GM12874 (cell line): Measurements from ENCODE around the gene ELSPBP1.
A peak's percentile ranks its signal among the peaks of the same experiment; 100 is the strongest.

Experiments
- CTCF ChIP-seq: IDR thresholded peaks from 2 replicates; pipeline ENCODE4 v1.5.1; 2011; ENCODE audit warnings: low read depth, mild to moderate bottlenecking, control low read depth, low read length, moderate library complexity; ENCODE audit not compliant: insufficient read depth

ELSPBP1 gene

GRCh38 chr19:48000846-48001245, 6.4 kb downstream of the ELSPBP1 start:
- TF ChIP-seq CTCF = no peak

- TF ChIP-seq CTCF = no peak
Observed at GRCh38 chr19:48004236-48004635, 9.8 kb downstream of the ELSPBP1 start.

GRCh38 chr19:48006762-48007161, 12.3 kb downstream of the ELSPBP1 start:
- peak; percentile 26; the same call in 1 of the 2 replicates for TF ChIP-seq CTCF

DNA sequence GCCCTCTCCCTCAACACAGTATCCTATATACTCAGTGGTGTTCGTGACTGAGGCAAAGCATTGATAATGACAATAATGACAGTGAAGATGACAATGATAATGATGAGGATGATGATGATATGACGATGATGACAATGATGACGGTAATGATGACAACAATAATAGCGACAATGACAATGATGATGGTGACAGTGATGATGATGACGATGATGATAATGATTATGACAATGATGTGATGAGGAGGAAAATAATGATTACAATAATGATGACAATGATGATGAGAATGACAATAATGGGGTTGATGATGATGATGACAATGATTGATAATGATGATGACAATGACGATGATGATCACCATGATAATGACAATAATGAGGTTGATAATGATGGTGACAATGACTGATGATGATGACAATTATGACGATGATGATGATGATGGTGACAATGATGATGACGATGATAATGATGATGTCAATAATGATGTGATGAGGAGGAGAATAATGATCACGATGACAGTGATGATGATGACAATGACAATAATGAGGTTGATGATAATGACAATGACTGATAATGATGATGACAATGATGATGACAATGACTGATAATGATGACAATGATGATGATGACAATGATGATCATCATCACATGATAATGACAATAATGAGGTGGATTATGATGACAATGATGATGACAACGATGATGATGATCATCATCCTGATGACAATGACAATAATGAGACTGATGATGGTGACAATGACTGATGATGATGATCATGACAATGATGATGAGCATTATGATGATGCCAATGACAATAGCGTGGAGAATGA, 16.7 kb downstream of the ELSPBP1 start:
- no peak for TF ChIP-seq CTCF

- TF ChIP-seq CTCF = no peak
Observed at GRCh38 chr19:48020686-48021085, 26.3 kb downstream of the ELSPBP1 start.

DNA sequence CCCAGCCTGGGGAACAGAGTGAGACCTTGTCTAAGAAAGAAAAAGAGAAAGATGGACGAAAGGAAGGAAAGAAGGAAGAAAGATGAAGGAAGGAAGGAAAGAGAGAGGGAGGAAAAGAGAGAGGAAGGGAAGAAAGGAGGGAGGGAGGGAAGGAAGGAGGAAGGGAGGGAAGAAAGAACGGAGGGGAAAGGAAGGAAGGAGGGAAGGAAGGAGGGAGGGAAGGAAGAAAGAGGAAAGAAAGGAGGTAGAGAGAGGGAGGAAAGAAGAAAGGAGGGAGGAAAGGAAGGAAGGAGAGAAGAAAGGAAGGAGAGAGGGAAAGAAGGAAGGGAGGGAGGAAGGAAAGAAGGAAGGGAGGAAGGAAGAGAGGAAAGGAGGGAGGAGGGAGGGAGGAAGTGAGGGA, 28.6 kb downstream of the ELSPBP1 start:
- TF ChIP-seq CTCF = no peak

- TF ChIP-seq CTCF = no peak
Observed at GRCh38 chr19:48023518-48023917, 29.1 kb downstream of the ELSPBP1 start.
